Spleen (tissue), 11 donors: Measurements from ENCODE around the gene DIP2C. TPM values are rescaled to one million over a fixed set of nuclear protein-coding genes. Genes with fewer than 3 reads are reported as not detected.

Source experiments
- DNase-seq: peaks from one replicate; pipeline ENCODE4 v3.0.0-alpha.2; 2020
- H3K27ac ChIP-seq, 8 donors: fragments of 200-600 bp; sonication (generic) in 7 of 8; 1 replicate in 4 of 8; 2 replicates in 4 of 8; pipeline versions ENCODE4 v1.5.0 to v1.8.0; 2016 to 2021; ENCODE audit warnings: inconsistent platforms in 4 of 8, mild to moderate bottlenecking in 4 of 8, moderate library complexity in 1 of 8
- H3K27me3 ChIP-seq, 7 donors: fragments of 200-600 bp; sonication (generic) in 6 of 7; replicated peaks in 1 of 7; 1 replicate in 4 of 7; 2 replicates in 3 of 7; pipeline versions ENCODE4 v1.5.0 to v1.8.0; 2016 to 2021; ENCODE audit warnings: inconsistent platforms in 3 of 7, mild to moderate bottlenecking in 1 of 7
- H3K36me3 ChIP-seq, 6 donors: fragments of 200-600 bp; sonication (generic) in 5 of 6; 1 replicate in 4 of 6; 2 replicates in 2 of 6; pipeline versions ENCODE4 v1.5.0 to v1.8.0; 2016 to 2021; ENCODE audit warnings: inconsistent platforms in 2 of 6
- H3K4me1 ChIP-seq, 6 donors: fragments of 200-600 bp; sonication (generic) in 5 of 6; 1 replicate in 3 of 6; 2 replicates in 3 of 6; pipeline versions ENCODE4 v1.5.0 to v1.8.0; 2016 to 2021; ENCODE audit warnings: inconsistent platforms in 3 of 6
- H3K4me3 ChIP-seq, 8 donors: fragments of 200-600 bp; sonication (generic) in 7 of 8; 1 replicate in 4 of 8; 2 replicates in 4 of 8; pipeline versions ENCODE4 v1.5.0 to v1.8.0; 2016 to 2021; ENCODE audit warnings: inconsistent platforms in 4 of 8, mild to moderate bottlenecking in 4 of 8, moderate library complexity in 2 of 8
- H3K9me3 ChIP-seq, 8 donors: fragments of 200-600 bp; sonication (generic) in 7 of 8; 1 replicate in 4 of 8; 2 replicates in 4 of 8; pipeline versions ENCODE4 v1.5.0 to v1.8.0; 2016 to 2021; ENCODE audit warnings: inconsistent platforms in 4 of 8
- POLR2A ChIP-seq, 3 donors: fragments of 450-650 bp; IDR thresholded peaks; one replicate each; pipeline ENCODE4 v1.5.1; 2017; ENCODE audit warnings: antibody characterized with exemption in 3 of 3, mild to moderate bottlenecking in 1 of 3
- POLR2AphosphoS5 ChIP-seq, 3 donors: sonication (generic); formaldehyde crosslinking; IDR thresholded peaks; one replicate each; pipeline ENCODE4 v1.5.1; 2017; ENCODE audit warnings: antibody characterized with exemption in 3 of 3
- WGBS, 5 donors: extraction: QIAGEN DNeasy Blood & Tissue Kit in 3 of 5; methylation state at CpG; one replicate each; pipeline versions ENCODE4 v1.1.5 to v1.1.7; 2013 to 2018; 5-methylcytosine and 5-hydroxymethylcytosine counted together
- intact Hi-C: fragments of 100-400 bp; cut with DNase I; formaldehyde crosslinking; loops from one replicate; pipeline ENCODE4 v1.15.0; 2023; ENCODE audit warnings: low total_unique reads
- polyA plus RNA-seq, 3 donors: library from polyadenylated mRNA; stranded (reverse); fragments of 200-250 nt; gene quantifications; one replicate each; pipeline ENCODE4 v1.2.1, GENCODE V29; 2013
- total RNA-seq, 7 donors: library from RNA; depleted of rRNA in 3 of 7; stranded (reverse); fragments of >200 nt in 3 of 7; fragmentation: NEBNext Ultra II Directional in 4 of 7; extraction: Animal tissue kit (Norgen Biotek cat#: 25700) in 4 of 7; gene quantifications; one replicate each; pipeline versions ENCODE4 v1.1.0 to v1.2.1, GENCODE V29; 2016 to 2021
- TF ChIP-seq, protein P1 (sequence below), 11 experiments: fragments of 200-600 bp in 7 of 11; fragments of 450-650 bp in 4 of 11; sonication (generic) in 4 of 11; IDR thresholded peaks in 8 of 11; conservative IDR thresholded peaks in 3 of 11; 1 replicate in 7 of 11; 2 replicates in 4 of 11; pipeline versions ENCODE4 v1.4.0 to v1.8.0; 2016 to 2021; ENCODE audit warnings: antibody characterized with exemption in 11 of 11, inconsistent platforms in 4 of 11, mild to moderate bottlenecking in 1 of 11
- donor health status: healthy with polysubstance abuse.
- donor health status: DM: no; HTN: no; CAD: no; lungs with moderate emphysema.
- donor health status: DM: no; HTN: no; CAD: no.
- donor health status: Bipolar disorder and iron deficiency.
- donor health status: healthy.
- donor health status: DM: no; HTN: no; CAD: no.
- donor health status: DM: yes; HTN: yes; CAD: no.

DIP2C gene
- total and polyA plus RNA-seq, 10 donors = 2.2 to 13.1 (median 9.0) TPM

GRCh38 chr10:566241-566885, 123.1 kb downstream of the DIP2C start:
- Histone ChIP-seq H3K4me3 (no peak overlapping the region), H3K27ac (no peak overlapping the region), H3K9me3 (peaks cover 0 to 39% (median 27%) of the 10 kb centered on the region in 8 donors), H3K36me3 (no peaks in the 10 kb centered on the region), H3K27me3 (peaks cover 0 to 5% (median 0%) of the 10 kb centered on the region in 7 donors), H3K4me1 (no peaks in the 10 kb centered on the region)
- WGBS, 5 donors = 86 to 93% (median 91%) methylated on average over 16 to 22 of the region's 22 CpGs
- intact Hi-C loops = no loop called here
- TF ChIP-seq POLR2A (IDR thresholded peaks at IDR 0.05) = no peak
- TF ChIP-seq, protein P1, sequence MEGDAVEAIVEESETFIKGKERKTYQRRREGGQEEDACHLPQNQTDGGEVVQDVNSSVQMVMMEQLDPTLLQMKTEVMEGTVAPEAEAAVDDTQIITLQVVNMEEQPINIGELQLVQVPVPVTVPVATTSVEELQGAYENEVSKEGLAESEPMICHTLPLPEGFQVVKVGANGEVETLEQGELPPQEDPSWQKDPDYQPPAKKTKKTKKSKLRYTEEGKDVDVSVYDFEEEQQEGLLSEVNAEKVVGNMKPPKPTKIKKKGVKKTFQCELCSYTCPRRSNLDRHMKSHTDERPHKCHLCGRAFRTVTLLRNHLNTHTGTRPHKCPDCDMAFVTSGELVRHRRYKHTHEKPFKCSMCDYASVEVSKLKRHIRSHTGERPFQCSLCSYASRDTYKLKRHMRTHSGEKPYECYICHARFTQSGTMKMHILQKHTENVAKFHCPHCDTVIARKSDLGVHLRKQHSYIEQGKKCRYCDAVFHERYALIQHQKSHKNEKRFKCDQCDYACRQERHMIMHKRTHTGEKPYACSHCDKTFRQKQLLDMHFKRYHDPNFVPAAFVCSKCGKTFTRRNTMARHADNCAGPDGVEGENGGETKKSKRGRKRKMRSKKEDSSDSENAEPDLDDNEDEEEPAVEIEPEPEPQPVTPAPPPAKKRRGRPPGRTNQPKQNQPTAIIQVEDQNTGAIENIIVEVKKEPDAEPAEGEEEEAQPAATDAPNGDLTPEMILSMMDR (IDR thresholded peaks at IDR 0.05 in 8 of 11, conservative IDR thresholded peaks at IDR 0.05 in 3 of 11) = no peak
- no peak for TF ChIP-seq POLR2AphosphoS5 (IDR thresholded peaks at IDR 0.05)
- no peak for DNase-seq

DNA sequence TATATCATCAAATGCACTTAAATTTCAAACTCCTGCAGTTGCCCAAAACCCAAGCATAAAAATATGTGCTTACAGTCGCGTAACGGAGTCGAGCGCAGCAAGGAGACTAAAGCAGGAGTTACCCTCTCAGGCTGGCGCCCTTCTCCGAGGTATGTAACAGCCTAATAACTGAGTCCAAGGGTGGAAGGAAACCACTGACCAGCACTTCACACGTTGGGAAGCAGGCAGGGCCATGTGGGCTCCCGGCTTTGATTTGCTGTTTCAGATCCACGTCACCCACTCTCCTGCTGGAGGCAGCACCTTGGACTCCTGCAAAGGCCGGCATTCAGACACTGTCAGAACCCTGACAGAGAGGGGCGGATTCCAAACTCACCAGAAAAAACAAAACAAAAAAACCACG, 123.8 kb downstream of the DIP2C start:
- intact Hi-C loops = no loop called here
- Histone ChIP-seq H3K27me3 (no peaks in the 10 kb centered on the region), H3K27ac (no peak overlapping the region), H3K36me3 (no peaks in the 10 kb centered on the region), H3K4me3 (no peak overlapping the region), H3K4me1 (no peaks in the 10 kb centered on the region), H3K9me3 (peaks cover 0 to 38% (median 27%) of the 10 kb centered on the region in 8 donors)
- WGBS, 5 donors = 87 to 92% (median 89%) methylated on average over 13 of the region's 13 CpGs
- TF ChIP-seq, protein P1 (IDR thresholded peaks at IDR 0.05 in 8 of 11, conservative IDR thresholded peaks at IDR 0.05 in 3 of 11) = no peak
- TF ChIP-seq POLR2AphosphoS5 (IDR thresholded peaks at IDR 0.05) = no peak
- TF ChIP-seq POLR2A (IDR thresholded peaks at IDR 0.05) = no peak
- DNase-seq = no peak

DNA sequence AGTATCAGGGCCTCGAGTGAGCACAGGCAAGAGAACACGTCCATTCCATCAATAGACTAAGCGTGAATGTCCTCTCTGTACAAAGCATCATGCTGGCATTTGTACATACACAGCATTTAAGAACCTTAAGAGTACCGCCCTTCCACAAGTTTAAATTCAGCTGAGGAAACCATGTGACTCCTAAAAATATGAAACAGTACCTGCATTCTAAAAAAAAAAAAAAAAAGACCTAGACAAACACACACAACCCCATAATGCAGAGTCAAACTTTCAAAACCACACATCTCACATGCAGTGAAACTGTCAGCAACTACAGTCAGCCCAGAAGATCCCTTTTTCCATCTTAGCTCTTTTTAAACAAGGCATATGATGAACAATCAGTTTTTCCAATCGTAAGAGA, 124.3 kb downstream of the DIP2C start:
- no peak overlapping the region for H3K27ac ChIP-seq
- whole genome bisulfite sequencing, 5 donors = 77 to 93% (median 87%) methylated on average over 5 of the region's 5 CpGs
- intact Hi-C loops = no loop called here
- TF ChIP-seq, protein P1 (IDR thresholded peaks at IDR 0.05 in 8 of 11, conservative IDR thresholded peaks at IDR 0.05 in 3 of 11) = no peak
- TF ChIP-seq POLR2AphosphoS5 (IDR thresholded peaks at IDR 0.05) = no peak
- no peak for TF ChIP-seq POLR2A (IDR thresholded peaks at IDR 0.05)
- peaks cover 0 to 32% (median 25%) of the 10 kb centered on the region in 8 donors for H3K9me3 ChIP-seq
- no peak for DNase-seq
- H3K36me3 ChIP-seq = no peaks in the 10 kb centered on the region
- no peaks in the 10 kb centered on the region for H3K4me1 ChIP-seq
- H3K27me3 ChIP-seq = no peaks in the 10 kb centered on the region
- H3K4me3 ChIP-seq = no peak overlapping the region

GRCh38 chr10:563827-564226, 125.6 kb downstream of the DIP2C start:
- no peak for DNase-seq
- peaks cover 0 to 6% (median 0%) of the 10 kb centered on the region in 6 donors for H3K4me1 ChIP-seq
- TF ChIP-seq POLR2AphosphoS5 (IDR thresholded peaks at IDR 0.05) (no peak), POLR2A (IDR thresholded peaks at IDR 0.05) (no peak)
- TF ChIP-seq, protein P1 (IDR thresholded peaks at IDR 0.05 in 8 of 11, conservative IDR thresholded peaks at IDR 0.05 in 3 of 11) = no peak
- no peak overlapping the region for H3K4me3 ChIP-seq
- no peaks in the 10 kb centered on the region for H3K27me3 ChIP-seq
- no peak overlapping the region for H3K27ac ChIP-seq
- H3K9me3 ChIP-seq = peaks cover 0 to 22% (median 17%) of the 10 kb centered on the region in 8 donors
- intact Hi-C loops = no loop called here
- 84 to 97% (median 92%) methylated on average over 5 of the region's 5 CpGs for WGBS, 5 donors
- no peaks in the 10 kb centered on the region for H3K36me3 ChIP-seq
